ENCODE measurements around the gene THAP8. TPM values are rescaled to one million over a fixed set of nuclear protein-coding genes. Genes with fewer than 3 reads are reported as not detected.
"Not testable (repeated sequence)": the region's sequence is repeated elsewhere in the genome, so short reads cannot be mapped to it uniquely, and the experiment has no call there.

Gene THAP8
- total RNA-seq, 1 experiment from 2014 or later, result 6.6 TPM

DNA sequence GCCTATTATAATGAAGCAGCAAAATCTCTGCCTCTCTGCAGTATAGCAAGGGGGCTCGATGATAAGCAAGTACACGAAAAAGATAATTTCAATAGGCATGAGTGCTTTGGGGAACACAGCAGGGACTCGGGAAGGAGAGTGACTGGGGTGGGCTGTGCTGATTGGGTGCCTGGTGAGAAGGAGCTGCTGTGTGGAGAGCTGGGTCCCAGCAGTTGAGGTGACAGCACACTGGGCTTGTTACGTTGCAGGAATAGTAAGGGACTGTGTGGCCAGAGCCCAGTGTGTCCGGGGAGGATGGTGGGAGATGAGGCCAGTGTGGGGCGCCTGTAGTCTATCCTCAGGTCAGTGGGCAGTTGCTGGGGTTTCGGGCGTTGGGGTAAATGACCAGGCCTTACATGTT is 18.0 kb upstream of the THAP8 start:
- H3K9me3 Mint-ChIP-seq, result 0 out of 2 replicates have a peak, but pooled peaks cover 7% of the 10 kb centered on the region
- ATAC-seq (no peak), DNase-seq (ENCODE audit: low spot score) (no peak)
- no peaks in the 10 kb centered on the region for H3K4me1 Mint-ChIP-seq
- TF ChIP-seq JUN (CRISPR knock-in tag; IDR thresholded peaks at IDR 0.05), result no peak
- no peak for TF ChIP-seq ZNF263 (CRISPR knock-in tag; IDR thresholded peaks at IDR 0.05; ENCODE audit: low read depth)
- no peak for TF ChIP-seq FOXP1 (CRISPR knock-in tag; IDR thresholded peaks at IDR 0.05; ENCODE audit: borderline replicate concordance)
- CTCF ChIA-PET, result no interaction called here
- H3K27ac Mint-ChIP-seq, result no peak overlapping the region
- POLR2A ChIA-PET, result no interaction called here
- no peaks in the 10 kb centered on the region for H3K27me3 Mint-ChIP-seq (ENCODE audit: low read depth)
- H3K4me3 Mint-ChIP-seq, result no peak overlapping the region
- H3K36me3 Mint-ChIP-seq, result peaks cover 57% of the 10 kb centered on the region

DNA sequence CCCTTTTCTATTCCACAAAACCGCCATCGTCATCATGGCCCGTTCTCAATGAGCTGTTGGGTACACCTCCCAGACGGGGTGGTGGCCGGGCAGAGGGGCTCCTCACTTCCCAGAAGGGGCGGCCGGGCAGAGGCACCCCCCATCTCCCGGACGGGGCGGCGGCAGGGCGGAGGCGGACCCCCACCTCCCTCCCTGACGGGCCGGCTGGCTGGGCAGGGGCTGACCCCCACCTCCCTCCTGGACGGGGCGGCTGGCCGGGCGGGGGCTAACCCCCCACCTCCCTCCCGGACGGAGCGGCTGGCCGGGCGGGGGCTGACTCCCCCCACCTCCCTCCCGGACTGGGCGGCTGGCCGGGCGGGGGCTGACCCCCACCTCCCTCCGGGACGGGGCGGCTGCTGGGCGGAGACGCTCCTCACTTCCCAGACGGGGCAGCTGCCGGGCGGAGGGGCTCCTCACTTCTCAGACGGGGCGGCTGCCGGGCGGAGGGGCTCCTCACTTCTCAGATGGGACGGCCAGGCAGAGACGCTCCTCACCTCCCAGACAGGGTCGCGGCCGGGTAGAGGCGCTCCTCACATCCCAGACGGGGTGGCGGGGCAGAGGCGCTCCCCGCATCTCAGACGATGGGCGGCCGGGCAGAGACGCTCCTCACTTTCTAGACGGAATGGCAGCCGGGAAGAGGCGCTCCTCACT is 14.9 kb upstream of the THAP8 start:
- CTCF ChIA-PET; H3K4me1 Mint-ChIP-seq; H3K27me3 Mint-ChIP-seq (ENCODE audit: low read depth); H3K9me3 Mint-ChIP-seq; ATAC-seq; DNase-seq (ENCODE audit: low spot score); H3K4me3 Mint-ChIP-seq; POLR2A ChIA-PET; H3K27ac Mint-ChIP-seq: not testable (repeated sequence)
- H3K36me3 Mint-ChIP-seq, result peaks cover 75% of the 10 kb centered on the region

DNA sequence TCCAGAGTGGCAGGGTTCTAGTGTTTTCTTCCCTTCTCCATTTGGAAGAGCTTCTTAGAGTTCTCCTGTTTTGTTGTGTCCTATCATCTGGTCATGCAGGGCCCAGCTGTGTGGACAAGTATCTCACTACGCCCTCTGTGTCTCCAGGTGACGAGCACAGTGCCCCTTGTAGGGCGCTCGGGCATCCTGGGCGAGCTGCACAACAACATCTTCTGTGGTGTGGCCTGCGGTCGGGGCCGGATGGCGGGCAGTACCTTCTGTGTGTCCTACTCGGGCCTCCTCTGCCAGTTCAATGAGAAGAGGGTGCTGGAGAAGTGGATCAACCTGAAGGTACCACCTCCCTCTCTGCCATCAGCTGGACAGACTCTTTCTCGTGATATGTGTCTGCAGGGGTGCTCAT is 13.6 kb upstream of the THAP8 start:
- 0 out of 2 replicates have a peak, but pooled peaks cover 7% of the 10 kb centered on the region for H3K9me3 Mint-ChIP-seq
- H3K36me3 Mint-ChIP-seq, result peaks cover 74% of the 10 kb centered on the region
- no peak overlapping the region for H3K4me3 Mint-ChIP-seq
- CTCF ChIA-PET, result interaction anchor here (1.2 kb wide), 1 partner anchor 60 kb away, joined by 3 read pairs; no protein-coding TSS in a partner anchor
- ATAC-seq, result no peak
- no peaks in the 10 kb centered on the region for H3K4me1 Mint-ChIP-seq
- POLR2A ChIA-PET, result no interaction called here
- no peak for DNase-seq (ENCODE audit: low spot score)
- TF ChIP-seq SOX15 (CRISPR knock-in tag; IDR thresholded peaks at IDR 0.05) (no peak), MYBL2 (CRISPR knock-in tag; IDR thresholded peaks at IDR 0.05) (no peak)
- TF ChIP-seq, protein P1, sequence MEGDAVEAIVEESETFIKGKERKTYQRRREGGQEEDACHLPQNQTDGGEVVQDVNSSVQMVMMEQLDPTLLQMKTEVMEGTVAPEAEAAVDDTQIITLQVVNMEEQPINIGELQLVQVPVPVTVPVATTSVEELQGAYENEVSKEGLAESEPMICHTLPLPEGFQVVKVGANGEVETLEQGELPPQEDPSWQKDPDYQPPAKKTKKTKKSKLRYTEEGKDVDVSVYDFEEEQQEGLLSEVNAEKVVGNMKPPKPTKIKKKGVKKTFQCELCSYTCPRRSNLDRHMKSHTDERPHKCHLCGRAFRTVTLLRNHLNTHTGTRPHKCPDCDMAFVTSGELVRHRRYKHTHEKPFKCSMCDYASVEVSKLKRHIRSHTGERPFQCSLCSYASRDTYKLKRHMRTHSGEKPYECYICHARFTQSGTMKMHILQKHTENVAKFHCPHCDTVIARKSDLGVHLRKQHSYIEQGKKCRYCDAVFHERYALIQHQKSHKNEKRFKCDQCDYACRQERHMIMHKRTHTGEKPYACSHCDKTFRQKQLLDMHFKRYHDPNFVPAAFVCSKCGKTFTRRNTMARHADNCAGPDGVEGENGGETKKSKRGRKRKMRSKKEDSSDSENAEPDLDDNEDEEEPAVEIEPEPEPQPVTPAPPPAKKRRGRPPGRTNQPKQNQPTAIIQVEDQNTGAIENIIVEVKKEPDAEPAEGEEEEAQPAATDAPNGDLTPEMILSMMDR (IDR thresholded peaks at IDR 0.05), result no peak
- TF ChIP-seq, protein P2, sequence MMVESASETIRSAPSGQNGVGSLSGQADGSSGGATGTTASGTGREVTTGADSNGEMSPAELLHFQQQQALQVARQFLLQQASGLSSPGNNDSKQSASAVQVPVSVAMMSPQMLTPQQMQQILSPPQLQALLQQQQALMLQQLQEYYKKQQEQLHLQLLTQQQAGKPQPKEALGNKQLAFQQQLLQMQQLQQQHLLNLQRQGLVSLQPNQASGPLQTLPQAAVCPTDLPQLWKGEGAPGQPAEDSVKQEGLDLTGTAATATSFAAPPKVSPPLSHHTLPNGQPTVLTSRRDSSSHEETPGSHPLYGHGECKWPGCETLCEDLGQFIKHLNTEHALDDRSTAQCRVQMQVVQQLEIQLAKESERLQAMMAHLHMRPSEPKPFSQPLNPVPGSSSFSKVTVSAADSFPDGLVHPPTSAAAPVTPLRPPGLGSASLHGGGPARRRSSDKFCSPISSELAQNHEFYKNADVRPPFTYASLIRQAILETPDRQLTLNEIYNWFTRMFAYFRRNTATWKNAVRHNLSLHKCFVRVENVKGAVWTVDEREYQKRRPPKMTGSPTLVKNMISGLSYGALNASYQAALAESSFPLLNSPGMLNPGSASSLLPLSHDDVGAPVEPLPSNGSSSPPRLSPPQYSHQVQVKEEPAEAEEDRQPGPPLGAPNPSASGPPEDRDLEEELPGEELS (CRISPR knock-in tag; IDR thresholded peaks at IDR 0.05), result no peak
- H3K27me3 Mint-ChIP-seq (ENCODE audit: low read depth), result no peaks in the 10 kb centered on the region
- no peak overlapping the region for H3K27ac Mint-ChIP-seq

DNA sequence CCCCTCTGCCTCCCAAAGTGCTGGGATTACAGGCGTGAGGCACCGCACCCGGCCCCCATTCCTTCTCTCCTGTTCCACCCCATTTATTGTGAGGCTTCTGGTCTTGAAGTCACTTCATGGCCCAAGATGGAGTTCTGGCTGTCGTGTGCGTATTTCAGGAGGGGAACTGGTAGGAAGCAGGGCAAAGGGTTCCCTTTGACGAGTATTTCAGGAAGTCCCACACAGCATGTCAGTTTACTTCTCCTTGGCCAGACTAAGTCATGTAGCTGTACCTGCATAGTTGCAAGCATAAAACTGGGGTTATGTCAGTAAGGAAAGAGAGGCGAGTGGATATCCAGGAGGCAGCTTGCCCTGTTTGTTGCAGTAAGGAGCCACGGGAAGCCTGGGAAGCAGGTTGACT is 10.7 kb upstream of the THAP8 start:
- H3K36me3 Mint-ChIP-seq, result peaks cover 63% of the 10 kb centered on the region
- 0 out of 2 replicates have a peak, but pooled peaks cover 3% of the 10 kb centered on the region for H3K9me3 Mint-ChIP-seq
- ATAC-seq, result no peak
- DNase-seq (ENCODE audit: low spot score), result no peak
- POLR2A ChIA-PET, result no interaction called here
- no peak overlapping the region for H3K27ac Mint-ChIP-seq
- H3K27me3 Mint-ChIP-seq (ENCODE audit: low read depth), result no peaks in the 10 kb centered on the region
- CTCF ChIA-PET, result interaction anchor here (0.6 kb wide), 1 partner anchor 79 kb away, joined by 4 read pairs; no protein-coding TSS in a partner anchor
- no peak overlapping the region for H3K4me3 Mint-ChIP-seq
- no peaks in the 10 kb centered on the region for H3K4me1 Mint-ChIP-seq
- TF ChIP-seq CREM (CRISPR knock-in tag; IDR thresholded peaks at IDR 0.05), result no peak
- TF ChIP-seq, protein P3, sequence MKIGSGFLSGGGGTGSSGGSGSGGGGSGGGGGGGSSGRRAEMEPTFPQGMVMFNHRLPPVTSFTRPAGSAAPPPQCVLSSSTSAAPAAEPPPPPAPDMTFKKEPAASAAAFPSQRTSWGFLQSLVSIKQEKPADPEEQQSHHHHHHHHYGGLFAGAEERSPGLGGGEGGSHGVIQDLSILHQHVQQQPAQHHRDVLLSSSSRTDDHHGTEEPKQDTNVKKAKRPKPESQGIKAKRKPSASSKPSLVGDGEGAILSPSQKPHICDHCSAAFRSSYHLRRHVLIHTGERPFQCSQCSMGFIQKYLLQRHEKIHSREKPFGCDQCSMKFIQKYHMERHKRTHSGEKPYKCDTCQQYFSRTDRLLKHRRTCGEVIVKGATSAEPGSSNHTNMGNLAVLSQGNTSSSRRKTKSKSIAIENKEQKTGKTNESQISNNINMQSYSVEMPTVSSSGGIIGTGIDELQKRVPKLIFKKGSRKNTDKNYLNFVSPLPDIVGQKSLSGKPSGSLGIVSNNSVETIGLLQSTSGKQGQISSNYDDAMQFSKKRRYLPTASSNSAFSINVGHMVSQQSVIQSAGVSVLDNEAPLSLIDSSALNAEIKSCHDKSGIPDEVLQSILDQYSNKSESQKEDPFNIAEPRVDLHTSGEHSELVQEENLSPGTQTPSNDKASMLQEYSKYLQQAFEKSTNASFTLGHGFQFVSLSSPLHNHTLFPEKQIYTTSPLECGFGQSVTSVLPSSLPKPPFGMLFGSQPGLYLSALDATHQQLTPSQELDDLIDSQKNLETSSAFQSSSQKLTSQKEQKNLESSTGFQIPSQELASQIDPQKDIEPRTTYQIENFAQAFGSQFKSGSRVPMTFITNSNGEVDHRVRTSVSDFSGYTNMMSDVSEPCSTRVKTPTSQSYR (CRISPR knock-in tag; IDR thresholded peaks at IDR 0.05), result no peak
- TF ChIP-seq GABPB1 (CRISPR knock-in tag; IDR thresholded peaks at IDR 0.05), result no peak
- no peak for TF ChIP-seq ZNF396 (CRISPR knock-in tag; IDR thresholded peaks at IDR 0.05; ENCODE audit: borderline replicate concordance)
- TF ChIP-seq CBFB (CRISPR knock-in tag; IDR thresholded peaks at IDR 0.05; ENCODE audit: low read depth), result no peak
- TF ChIP-seq, protein P4, sequence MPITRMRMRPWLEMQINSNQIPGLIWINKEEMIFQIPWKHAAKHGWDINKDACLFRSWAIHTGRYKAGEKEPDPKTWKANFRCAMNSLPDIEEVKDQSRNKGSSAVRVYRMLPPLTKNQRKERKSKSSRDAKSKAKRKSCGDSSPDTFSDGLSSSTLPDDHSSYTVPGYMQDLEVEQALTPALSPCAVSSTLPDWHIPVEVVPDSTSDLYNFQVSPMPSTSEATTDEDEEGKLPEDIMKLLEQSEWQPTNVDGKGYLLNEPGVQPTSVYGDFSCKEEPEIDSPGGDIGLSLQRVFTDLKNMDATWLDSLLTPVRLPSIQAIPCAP (CRISPR knock-in tag; IDR thresholded peaks at IDR 0.05), result no peak
- TF ChIP-seq, protein P5, sequence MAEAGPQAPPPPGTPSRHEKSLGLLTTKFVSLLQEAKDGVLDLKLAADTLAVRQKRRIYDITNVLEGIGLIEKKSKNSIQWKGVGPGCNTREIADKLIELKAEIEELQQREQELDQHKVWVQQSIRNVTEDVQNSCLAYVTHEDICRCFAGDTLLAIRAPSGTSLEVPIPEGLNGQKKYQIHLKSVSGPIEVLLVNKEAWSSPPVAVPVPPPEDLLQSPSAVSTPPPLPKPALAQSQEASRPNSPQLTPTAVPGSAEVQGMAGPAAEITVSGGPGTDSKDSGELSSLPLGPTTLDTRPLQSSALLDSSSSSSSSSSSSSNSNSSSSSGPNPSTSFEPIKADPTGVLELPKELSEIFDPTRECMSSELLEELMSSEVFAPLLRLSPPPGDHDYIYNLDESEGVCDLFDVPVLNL (CRISPR knock-in tag; IDR thresholded peaks at IDR 0.05; ENCODE audit: borderline replicate concordance, low read depth), result no peak
- TF ChIP-seq, protein P6, sequence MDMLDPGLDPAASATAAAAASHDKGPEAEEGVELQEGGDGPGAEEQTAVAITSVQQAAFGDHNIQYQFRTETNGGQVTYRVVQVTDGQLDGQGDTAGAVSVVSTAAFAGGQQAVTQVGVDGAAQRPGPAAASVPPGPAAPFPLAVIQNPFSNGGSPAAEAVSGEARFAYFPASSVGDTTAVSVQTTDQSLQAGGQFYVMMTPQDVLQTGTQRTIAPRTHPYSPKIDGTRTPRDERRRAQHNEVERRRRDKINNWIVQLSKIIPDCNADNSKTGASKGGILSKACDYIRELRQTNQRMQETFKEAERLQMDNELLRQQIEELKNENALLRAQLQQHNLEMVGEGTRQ (CRISPR knock-in tag; IDR thresholded peaks at IDR 0.05), result no peak
- TF ChIP-seq ATF1 (CRISPR knock-in tag; IDR thresholded peaks at IDR 0.05), result no peak
- no peak for TF ChIP-seq HMGA2 (CRISPR knock-in tag; IDR thresholded peaks at IDR 0.05)
- no peak for TF ChIP-seq SOX15 (CRISPR knock-in tag; IDR thresholded peaks at IDR 0.05)
- TF ChIP-seq ZNF317 (CRISPR knock-in tag; IDR thresholded peaks at IDR 0.05; ENCODE audit: borderline replicate concordance, low read depth), result no peak

Measured in WTC11 (cell line).